Ecto neural progenitor cell (in vitro differentiated cells): ENCODE measurements around the gene COG4.

Source experiments
- DNase-seq: peaks from one replicate; pipeline ENCODE4 v3.0.0-alpha.2; 2018; ENCODE audit warnings: low spot score

The COG4 gene

DNA sequence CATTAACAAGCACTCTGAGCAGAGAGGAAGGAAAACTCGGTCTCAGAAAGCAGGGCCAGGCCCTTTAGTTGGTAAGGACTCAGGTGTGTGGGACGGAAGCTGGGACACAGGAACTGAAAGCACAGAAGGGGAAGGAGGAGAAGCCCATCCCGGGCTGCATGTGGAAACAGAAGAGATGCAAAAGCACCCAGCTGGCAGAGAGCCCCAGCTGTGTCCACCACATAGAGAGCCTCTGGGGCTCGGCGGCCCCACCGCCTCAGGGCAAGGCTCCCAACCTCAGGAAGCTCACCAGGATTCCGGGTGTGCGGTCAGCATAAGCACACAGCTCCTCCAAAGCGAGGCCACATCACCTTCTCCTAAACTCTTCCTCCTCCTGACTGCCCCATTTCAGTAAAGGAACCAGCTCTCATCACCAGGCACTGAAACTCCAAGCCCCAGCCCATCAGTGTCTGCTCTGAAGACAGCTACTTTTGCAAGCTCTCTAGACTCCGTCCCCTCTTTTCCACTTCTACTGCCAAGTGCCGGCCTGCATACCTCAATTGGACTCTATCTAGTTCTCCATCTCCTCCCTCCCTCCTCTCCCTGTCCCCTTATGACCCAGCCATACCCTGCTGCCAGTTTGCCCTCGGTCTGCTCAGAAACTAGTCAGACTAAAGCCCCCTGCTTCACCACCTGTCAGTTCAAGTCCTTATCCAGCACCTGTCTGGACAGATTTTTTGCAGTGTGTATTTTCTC lies 90.5 kb downstream of the COG4 start:
- DNase-seq: no peak

DNA sequence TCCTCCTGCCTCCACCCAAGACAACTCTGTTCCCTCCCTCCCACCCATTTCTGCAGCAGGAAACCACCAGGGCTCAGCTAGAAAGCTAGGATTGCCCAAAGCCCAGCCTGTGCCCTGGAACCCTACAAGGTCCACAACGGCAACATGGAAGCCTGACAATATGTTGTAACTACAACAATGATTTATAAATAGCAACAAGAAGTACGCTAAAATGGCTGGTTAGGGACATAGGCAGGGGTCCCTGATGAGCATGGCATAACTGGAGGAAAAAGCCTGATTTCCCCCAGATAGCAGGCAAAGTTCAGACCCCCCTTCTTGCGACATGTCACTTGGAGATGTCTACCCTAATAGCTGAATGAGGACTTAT lies 91.0 kb downstream of the COG4 start:
- DNase-seq: no peak

DNA sequence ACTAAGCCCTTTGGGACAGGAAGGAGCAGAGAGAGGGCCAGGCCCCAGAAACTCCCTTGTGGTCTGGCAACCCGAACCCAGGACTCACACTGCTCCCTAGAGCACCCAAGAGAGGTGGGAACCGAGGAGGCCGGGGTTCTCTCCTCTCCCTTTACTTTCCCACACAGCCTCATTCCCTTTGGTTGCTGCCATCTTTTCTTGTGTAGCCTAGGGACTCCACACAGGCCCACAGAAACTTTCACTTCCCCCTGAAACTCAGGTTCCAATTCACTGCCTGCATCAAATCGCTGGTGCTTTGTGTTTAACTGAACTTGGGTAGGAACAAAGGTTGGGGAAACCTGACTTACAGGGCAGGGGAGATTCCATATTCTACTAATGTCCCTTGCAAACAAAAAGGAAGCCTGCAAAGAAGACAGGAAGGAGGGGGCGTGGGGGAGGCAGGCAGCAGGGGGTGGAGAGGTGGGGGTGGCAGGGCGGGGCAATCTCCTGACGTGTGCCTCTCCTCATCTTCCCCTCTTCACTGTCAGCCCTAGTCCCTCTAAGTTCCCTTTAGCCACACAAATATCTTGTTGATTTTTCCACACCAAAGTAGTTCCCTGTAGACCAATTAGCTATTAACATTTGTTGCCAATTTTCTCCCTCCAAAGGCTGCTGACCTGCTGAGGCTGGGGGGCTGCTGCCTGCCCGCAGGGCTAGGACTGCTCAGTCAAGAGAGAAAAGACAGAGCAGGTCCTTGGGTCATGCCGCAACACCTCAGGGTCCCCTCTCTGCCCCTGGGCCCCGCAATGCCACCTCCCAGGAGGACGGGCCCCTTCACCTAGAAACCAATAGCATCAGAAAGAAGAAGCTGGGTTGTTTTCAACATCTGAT lies 92.5 kb downstream of the COG4 start:
- no peak for DNase-seq
